ENCODE measurements around the gene HEXIM2. TPM values are rescaled to one million over a fixed set of nuclear protein-coding genes. Genes with fewer than 3 reads are reported as not detected.
A peak's percentile ranks its signal among the peaks of the same experiment; 100 is the strongest.

HEXIM2 gene
- total RNA-seq, 3 donors from 2014 or later (not counting 1 experiment from before 2014, with no cell fraction given) = 4.1 to 5.3 (median 4.5) TPM

DNA sequence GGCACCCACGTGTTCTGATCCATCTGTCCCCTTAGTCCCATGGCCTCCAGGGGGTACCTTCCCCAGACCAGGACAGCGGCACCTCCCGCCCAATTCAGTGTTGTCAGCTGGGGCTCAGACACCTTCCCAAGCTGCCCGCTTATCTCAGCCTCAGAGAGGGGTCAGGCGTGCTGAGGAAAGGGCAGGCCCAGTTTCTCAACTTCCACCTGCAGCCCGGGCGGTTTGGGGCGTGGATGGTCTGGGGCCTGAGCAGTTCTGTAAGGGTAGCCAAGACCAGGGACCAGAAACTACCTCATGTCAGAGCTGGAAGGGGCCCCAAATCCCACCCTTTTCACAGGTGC, 34.5 kb upstream of the HEXIM2 start:
- H3K4me3 Mint-ChIP-seq = no peak overlapping the region
- peaks cover 0 to 3% of the 10 kb centered on the region in 2 donors for H3K27me3 Mint-ChIP-seq (ENCODE audit: low read depth in 2 of 2)
- H3K36me3 ChIP-seq (ENCODE audit: control insufficient read depth, insufficient read depth, low read length) = no peaks in the 10 kb centered on the region
- WGBS (ENCODE audit: insufficient coverage) = 96% methylated on average over 8 of the region's 8 CpGs
- no peak overlapping the region for H3K27ac ChIP-seq (ENCODE audit: low read length)
- TF ChIP-seq, protein P1, sequence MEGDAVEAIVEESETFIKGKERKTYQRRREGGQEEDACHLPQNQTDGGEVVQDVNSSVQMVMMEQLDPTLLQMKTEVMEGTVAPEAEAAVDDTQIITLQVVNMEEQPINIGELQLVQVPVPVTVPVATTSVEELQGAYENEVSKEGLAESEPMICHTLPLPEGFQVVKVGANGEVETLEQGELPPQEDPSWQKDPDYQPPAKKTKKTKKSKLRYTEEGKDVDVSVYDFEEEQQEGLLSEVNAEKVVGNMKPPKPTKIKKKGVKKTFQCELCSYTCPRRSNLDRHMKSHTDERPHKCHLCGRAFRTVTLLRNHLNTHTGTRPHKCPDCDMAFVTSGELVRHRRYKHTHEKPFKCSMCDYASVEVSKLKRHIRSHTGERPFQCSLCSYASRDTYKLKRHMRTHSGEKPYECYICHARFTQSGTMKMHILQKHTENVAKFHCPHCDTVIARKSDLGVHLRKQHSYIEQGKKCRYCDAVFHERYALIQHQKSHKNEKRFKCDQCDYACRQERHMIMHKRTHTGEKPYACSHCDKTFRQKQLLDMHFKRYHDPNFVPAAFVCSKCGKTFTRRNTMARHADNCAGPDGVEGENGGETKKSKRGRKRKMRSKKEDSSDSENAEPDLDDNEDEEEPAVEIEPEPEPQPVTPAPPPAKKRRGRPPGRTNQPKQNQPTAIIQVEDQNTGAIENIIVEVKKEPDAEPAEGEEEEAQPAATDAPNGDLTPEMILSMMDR (IDR thresholded peaks at IDR 0.05) = no peak
- H3K4me1 ChIP-seq (ENCODE audit: control insufficient read depth, insufficient read depth, low read length) = peaks cover 15% of the 10 kb centered on the region
- ATAC-seq (no peak), DNase-seq (no peak)
- intact Hi-C loops (cut with micrococcal nuclease) = no loop called here
- no peak overlapping the region for H3K27ac Mint-ChIP-seq
- H3K9me3 ChIP-seq (ENCODE audit: control insufficient read depth, insufficient read depth, low read length) = no peaks in the 10 kb centered on the region
- H3K36me3 Mint-ChIP-seq = no peaks in the 10 kb centered on the region
- peaks cover 0 to 3% of the 10 kb centered on the region in 2 donors for H3K4me1 Mint-ChIP-seq
- no peaks in the 10 kb centered on the region for H3K27me3 ChIP-seq (ENCODE audit: control insufficient read depth, insufficient read depth, low read length)
- H3K9me3 Mint-ChIP-seq = no peaks in the 10 kb centered on the region
- H3K4me3 ChIP-seq (ENCODE audit: low read length) = no peak overlapping the region

DNA sequence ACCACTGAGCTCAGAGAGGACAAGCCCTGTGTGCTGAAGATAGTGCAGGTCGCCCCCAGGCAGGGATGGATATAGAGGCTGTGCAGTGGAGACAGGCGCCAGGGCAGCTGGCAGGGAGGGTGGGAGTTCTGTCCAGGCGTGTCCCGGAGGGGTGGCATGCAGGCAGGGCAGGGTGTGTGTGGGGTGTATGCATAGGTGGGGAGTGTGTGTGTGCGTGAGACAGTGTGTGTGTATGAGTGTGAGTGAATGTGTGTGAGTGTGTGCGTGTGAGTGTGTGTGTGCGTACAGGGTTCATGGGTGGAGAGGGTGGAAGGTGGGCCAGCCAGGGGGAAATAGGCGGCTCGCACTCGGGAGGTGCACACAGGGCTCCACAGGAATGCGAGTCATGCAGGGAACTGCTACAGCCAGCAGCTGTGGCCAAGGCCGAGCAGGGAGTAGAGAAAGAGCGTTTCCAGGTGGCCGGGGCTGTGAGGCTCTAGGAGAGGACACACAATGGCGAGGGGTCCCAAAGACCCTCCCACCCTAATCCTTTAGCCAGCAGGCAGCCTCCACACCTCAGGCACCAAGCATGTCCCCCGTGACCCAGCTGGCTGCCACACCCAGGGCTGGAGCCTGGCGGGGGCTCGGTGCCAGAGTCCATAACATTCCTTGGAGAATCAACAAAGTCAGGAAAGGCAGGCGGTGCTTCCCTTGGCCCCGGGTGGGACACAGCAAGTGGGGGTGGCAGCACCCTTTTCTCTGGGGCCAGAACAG, 34.0 kb upstream of the HEXIM2 start:
- peak overlapping the region in 1 of 2 donors; percentile 15 for H3K27ac Mint-ChIP-seq
- H3K4me3 Mint-ChIP-seq = no peak overlapping the region
- intact Hi-C loops (cut with micrococcal nuclease) = no loop called here
- WGBS (ENCODE audit: insufficient coverage) = 87% methylated on average over 20 of the region's 20 CpGs
- H3K9me3 Mint-ChIP-seq = no peaks in the 10 kb centered on the region
- no peaks in the 10 kb centered on the region for H3K36me3 Mint-ChIP-seq
- H3K4me3 ChIP-seq (ENCODE audit: low read length) = no peak overlapping the region
- ATAC-seq (no peak), DNase-seq (no peak)
- no peak overlapping the region for H3K27ac ChIP-seq (ENCODE audit: low read length)
- H3K36me3 ChIP-seq (ENCODE audit: control insufficient read depth, insufficient read depth, low read length) = no peaks in the 10 kb centered on the region
- H3K9me3 ChIP-seq (ENCODE audit: control insufficient read depth, insufficient read depth, low read length) = no peaks in the 10 kb centered on the region
- no peaks in the 10 kb centered on the region for H3K27me3 ChIP-seq (ENCODE audit: control insufficient read depth, insufficient read depth, low read length)
- H3K27me3 Mint-ChIP-seq (ENCODE audit: low read depth in 2 of 2) = peaks cover 0 to 3% of the 10 kb centered on the region in 2 donors
- peaks cover 15% of the 10 kb centered on the region for H3K4me1 ChIP-seq (ENCODE audit: control insufficient read depth, insufficient read depth, low read length)
- H3K4me1 Mint-ChIP-seq = peaks cover 0 to 3% of the 10 kb centered on the region in 2 donors
- TF ChIP-seq, protein P1 (IDR thresholded peaks at IDR 0.05) = no peak

DNA sequence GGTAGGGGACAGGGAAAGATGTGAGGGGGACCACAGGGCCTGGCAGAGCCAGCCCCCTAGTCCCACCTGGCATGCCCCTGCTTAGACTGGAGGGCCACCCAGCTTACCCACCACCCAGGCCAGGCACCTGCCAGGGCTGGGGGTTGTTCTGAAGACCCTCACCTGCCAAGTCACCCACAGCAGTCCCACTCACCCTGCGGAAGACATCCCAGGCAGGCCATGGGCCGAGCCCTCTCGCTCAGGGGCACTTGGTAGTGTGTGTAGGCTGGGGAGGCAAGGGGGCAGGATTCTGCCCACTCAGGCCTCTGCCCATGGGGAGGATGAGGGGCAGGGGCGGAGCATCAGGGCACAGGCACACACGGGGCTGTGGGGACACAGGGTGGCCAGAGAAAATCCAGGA, 33.3 kb upstream of the HEXIM2 start:
- TF ChIP-seq, protein P1 (IDR thresholded peaks at IDR 0.05) = no peak
- Histone ChIP-seq H3K27me3 (ENCODE audit: control insufficient read depth, insufficient read depth, low read length) (no peaks in the 10 kb centered on the region), H3K4me3 (ENCODE audit: low read length) (no peak overlapping the region), H3K36me3 (ENCODE audit: control insufficient read depth, insufficient read depth, low read length) (no peaks in the 10 kb centered on the region), H3K9me3 (ENCODE audit: control insufficient read depth, insufficient read depth, low read length) (no peaks in the 10 kb centered on the region), H3K4me1 (ENCODE audit: control insufficient read depth, insufficient read depth, low read length) (peaks cover 21% of the 10 kb centered on the region), H3K27ac (ENCODE audit: low read length) (no peak overlapping the region)
- no peaks in the 10 kb centered on the region for H3K9me3 Mint-ChIP-seq
- no peak overlapping the region for H3K4me3 Mint-ChIP-seq
- H3K36me3 Mint-ChIP-seq = no peaks in the 10 kb centered on the region
- no peak for ATAC-seq
- DNase-seq = no peak
- peaks cover 0 to 3% of the 10 kb centered on the region in 2 donors for H3K27me3 Mint-ChIP-seq (ENCODE audit: low read depth in 2 of 2)
- no peak overlapping the region for H3K27ac Mint-ChIP-seq
- intact Hi-C loops (cut with micrococcal nuclease) = no loop called here
- H3K4me1 Mint-ChIP-seq = peaks cover 0 to 3% of the 10 kb centered on the region in 2 donors
- 83% methylated on average over 5 of the region's 5 CpGs for WGBS (ENCODE audit: insufficient coverage)

DNA sequence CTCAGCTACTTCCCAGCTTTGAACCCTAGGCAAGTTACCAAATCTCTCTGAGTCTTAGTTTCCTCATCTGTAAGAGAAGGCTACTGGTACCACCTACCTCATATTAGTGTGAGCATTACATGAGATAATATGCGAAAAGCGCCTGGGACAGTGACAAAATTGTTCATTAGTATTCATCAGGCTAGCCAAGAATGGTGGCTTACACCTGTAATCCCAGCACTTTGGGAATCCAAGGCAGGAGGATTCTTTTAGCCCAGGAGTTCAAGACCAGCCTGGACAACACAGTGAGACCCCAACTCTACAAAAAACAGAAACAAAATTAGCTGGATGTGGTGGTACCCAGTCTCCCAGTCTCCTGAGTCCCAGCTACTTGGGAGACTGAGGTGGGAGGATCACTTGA, 32.7 kb upstream of the HEXIM2 start:
- no peak for ATAC-seq
- Histone ChIP-seq H3K4me3 (ENCODE audit: low read length) (no peak overlapping the region), H3K9me3 (ENCODE audit: control insufficient read depth, insufficient read depth, low read length) (no peaks in the 10 kb centered on the region), H3K4me1 (ENCODE audit: control insufficient read depth, insufficient read depth, low read length) (peaks cover 20% of the 10 kb centered on the region), H3K27me3 (ENCODE audit: control insufficient read depth, insufficient read depth, low read length) (no peaks in the 10 kb centered on the region), H3K27ac (ENCODE audit: low read length) (no peak overlapping the region), H3K36me3 (ENCODE audit: control insufficient read depth, insufficient read depth, low read length) (no peaks in the 10 kb centered on the region)
- TF ChIP-seq, protein P1 (IDR thresholded peaks at IDR 0.05) = no peak
- Mint-ChIP-seq H3K4me1 (peaks cover 0 to 3% of the 10 kb centered on the region in 2 donors), H3K27ac (no peak overlapping the region), H3K36me3 (no peaks in the 10 kb centered on the region), H3K4me3 (no peak overlapping the region), H3K9me3 (no peaks in the 10 kb centered on the region), H3K27me3 (ENCODE audit: low read depth in 2 of 2) (peaks cover 0 to 3% of the 10 kb centered on the region in 2 donors)
- WGBS (ENCODE audit: insufficient coverage) = 96% methylated on average over 2 of the region's 2 CpGs
- DNase-seq = no peak
- intact Hi-C loops (cut with micrococcal nuclease) = no loop called here
